HG03457 (cell line): ENCODE data around the gene C3orf85.
"Not testable (repeated sequence)": the region's sequence is repeated elsewhere in the genome, so short reads cannot be mapped to it uniquely, and the experiment has no call there.

Source experiments
- ATAC-seq: cut with Tn5 transposase; IDR thresholded peaks from one replicate; pipeline ENCODE4 v1.9.1; 2021; ENCODE audit warnings: moderate number of reproducible peaks; ENCODE audit not compliant: unreplicated experiment

C3orf85 gene, protein sequence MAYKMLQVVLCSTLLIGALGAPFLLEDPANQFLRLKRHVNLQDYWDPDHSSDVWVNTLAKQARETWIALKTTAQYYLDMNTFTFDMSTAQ

DNA sequence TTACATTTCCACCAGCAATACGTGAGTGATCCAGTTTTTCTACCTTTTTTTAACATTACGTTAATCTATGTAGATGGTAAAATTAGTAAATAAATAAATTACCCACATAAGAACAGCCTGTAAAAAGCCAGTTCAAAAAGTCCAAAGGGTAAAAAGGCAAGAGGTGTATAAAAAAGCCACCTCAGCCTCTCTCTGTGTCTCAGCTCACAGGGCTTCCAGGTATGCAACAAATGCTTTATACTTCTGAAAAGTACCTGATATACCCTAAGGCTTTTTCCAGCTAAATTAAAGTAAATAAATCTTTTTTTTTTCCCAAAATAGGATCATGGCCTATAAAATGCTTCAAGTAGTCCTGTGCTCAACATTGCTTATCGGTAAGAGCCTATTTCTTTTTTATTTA, at the start of gene C3orf85:
TSS of gene C3orf85 (plus strand) at position 197 of the 400 bp plus-strand sequence. CDS start at position 326, 129 bp downstream.
- ATAC-seq: no peak

DNA sequence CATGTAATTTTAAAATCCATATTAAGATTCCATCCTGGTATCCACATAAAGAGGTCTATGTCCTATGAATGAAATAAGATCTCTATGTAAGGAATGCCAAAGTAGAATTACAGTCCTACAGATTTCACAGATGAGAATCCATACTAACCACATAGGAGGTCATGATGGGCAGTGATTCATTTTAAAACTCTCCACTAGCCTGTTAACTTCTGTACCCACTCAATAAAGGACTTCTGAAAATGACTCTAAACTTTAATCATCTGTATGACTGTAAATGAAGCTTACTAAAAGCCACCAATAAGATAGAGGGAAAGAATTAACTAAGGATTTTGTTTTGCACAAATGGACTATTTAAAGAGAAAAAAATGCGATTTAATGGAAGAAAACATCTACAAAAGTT, 47.3 kb upstream of the C3orf85 start:
- no peak for ATAC-seq

DNA sequence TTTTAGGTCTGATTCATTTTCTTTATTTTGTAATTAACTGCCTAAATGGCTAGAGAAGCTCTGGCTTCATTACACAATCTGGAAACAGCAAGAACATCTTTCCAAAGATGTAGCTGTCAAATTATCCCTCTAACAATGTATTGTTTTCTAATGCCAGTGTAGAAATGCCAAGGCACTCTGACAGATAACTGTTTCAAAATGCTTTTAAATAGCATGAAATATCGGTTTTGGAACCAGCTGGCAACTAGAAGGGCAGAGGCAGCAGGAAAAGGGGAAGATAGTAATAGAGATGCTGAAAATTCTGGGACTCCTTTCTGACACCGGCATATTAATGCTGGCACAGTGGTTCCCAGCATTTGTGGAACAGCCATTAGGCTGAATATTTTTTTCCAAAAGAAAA, 44.7 kb upstream of the C3orf85 start:
- no peak for ATAC-seq

DNA sequence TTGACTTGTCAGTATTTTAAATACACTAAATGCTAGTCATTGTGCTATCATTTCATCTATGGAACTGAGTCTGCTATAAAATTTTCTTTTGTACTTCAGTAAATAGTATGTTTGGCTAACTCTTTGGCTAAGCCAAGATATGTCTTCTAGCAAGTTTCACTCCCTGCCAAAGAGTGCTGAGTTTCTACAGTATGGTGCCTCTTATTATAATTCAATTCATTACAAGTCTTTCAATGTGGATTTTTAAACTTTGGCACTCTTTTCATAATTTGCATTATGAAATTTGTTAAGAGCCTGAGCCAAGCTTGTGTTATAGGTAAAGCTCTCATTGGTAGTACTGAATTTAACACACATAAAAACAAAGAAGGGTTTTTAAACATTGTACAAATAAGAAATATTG, 43.0 kb upstream of the C3orf85 start:
- no peak for ATAC-seq

DNA sequence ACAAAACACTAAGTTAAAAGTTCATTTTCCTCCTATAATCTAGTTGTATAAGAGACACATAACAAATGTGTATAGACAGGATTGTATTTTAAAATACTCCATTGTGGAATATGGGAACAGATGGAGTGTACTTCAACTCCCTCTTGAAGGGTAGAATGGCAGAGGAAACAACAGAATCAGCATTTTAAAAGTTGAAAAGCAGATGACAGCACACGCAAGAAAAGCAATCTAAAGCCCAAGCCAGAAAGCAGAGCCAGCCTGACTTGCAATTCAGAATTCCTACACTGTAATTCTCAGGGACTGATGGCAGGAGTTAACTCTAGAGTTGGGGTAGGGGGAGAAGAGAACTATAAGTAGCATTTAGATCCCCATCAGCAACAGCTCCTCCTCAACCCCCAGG, 41.4 kb upstream of the C3orf85 start:
- no peak for ATAC-seq

DNA sequence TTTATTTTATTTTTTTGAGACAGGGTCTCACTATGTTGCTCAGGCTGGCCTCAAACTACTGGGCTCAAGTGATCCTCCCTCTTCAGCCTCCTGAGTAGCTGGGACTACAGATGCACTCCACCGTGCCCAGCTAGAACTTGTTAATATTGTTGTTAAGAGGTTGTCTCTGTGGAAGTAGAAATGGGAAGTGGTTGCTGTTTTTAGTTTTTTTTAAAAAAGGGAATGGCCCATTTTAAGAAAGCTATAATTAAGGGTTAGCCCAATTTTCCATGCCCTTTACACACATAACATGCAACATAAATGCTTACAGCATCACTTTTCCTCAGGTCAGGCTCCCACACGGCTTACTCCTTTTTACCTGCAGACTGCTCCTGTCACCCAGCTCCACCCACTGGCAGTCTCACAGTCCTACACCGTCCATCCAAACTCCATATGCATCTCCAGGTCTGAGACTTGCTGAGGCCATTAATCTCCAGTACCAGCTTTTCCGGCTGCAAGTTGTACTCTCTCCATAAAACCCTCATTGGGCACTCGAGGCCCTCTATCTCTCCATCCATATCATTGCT, 38.4 kb upstream of the C3orf85 start:
- no peak for ATAC-seq

DNA sequence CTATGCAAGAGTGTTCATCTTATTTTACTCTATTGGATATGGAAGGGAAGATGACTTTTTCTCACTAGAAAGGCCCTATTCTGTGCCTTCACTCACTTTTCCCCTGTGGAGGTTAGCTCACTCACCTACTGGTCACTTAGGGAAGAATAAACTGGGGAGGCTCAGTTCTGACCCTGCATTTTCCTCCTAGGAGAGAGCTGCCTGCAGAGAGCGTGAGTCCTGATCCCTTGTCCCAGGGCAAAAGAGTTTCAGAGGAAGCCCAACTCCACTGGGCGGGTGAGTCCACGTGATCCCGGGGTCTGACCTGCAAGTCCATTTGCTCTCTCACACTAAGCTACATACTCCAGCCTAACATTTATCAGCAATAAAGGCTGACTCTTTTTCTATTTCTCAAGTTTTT, 26.9 kb upstream of the C3orf85 start:
- no peak for ATAC-seq

DNA sequence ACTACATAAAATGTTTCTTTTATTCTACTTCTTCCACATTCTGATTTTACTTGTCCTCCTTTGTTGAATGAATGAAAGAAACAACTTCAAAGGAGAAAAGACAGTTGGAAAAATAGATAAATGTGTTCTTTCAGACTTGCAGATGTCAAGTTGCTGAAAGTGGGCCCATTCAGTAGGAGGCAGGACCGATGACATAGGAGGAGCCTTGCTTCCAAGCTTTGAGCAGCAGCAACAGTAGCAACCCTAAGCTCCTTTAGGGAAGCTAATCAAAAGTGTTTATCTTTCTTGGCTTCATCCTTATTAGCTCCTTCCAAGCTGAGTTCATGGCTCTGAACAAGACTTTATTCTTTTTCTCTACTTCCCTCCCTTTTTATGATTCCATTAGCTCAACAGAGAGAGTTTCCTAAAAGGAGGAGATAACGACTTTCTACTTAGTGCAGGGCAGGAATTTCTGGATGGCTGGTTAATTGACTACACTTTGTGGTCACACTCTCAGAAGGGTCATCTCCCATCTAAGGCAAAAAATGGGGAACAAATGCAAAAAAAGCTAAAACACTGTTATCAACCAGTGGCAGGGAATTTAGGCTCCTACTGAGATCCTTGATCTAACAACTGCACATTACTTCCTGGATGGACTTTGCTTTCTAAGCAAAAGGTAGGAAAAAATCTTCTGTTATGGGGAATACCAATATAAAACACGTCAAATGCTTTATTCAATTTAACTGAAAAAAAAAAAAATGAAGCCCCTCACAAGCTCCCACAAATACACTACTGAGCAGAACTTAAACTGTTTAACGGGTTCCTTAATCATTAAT, 23.4 kb upstream of the C3orf85 start:
- ATAC-seq: no peak

DNA sequence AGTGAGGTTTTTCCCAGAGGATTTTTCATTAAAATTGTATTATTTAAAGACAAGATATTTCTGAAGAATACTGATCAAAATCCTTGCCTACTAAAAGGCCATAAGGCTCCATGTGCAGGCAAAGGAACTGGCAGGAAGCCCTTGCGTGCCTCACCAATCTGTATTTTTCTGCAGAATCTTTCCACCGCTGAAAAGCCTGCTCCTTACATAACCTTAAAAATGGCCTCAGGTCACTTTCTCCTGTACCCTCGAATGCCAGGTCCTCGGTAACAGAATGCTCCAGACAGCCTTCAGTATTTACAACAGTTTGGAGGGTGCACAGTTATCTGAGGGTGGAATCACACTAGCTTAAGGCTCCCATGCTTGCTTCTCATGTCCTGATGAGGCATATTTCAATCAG, 21.8 kb upstream of the C3orf85 start:
- ATAC-seq: no peak

DNA sequence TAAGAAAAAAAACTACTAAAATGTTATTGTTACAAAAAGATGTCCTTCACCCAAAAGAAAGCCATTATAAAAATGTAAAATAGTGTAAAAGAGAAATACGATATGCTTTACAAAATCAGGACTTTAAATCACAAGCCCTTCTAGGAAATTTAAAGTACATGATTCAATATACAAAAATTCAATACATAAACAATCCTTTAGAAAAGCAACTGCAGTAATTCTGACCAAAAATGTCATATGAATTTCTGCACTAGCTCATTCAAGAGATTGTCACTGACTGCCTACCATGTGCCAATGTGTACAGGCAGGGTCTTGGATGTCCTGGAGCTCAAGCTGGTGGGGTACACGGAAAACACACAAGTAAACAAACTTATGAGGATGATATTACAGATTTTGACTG, 21.1 kb upstream of the C3orf85 start:
- ATAC-seq: no peak

DNA sequence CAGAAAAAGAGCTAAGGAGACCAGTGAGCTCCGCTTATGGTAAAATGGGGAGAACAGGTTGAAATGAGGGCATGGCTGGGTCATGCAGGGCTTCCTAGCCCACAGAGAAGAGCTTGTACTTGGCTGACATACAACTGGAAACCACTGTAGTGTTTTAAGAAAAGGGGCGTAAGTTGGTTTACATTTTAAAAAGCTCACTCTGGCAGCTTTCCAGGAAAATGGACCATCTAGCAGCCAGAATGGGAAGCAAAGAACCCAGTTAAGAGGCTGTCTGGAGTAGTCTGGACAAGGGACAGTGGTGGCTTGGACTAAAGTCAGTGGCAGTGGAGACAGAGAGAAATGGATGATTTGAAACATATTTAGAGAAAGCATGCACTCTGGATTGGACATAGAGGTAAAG, 20.5 kb upstream of the C3orf85 start:
- no peak for ATAC-seq

DNA sequence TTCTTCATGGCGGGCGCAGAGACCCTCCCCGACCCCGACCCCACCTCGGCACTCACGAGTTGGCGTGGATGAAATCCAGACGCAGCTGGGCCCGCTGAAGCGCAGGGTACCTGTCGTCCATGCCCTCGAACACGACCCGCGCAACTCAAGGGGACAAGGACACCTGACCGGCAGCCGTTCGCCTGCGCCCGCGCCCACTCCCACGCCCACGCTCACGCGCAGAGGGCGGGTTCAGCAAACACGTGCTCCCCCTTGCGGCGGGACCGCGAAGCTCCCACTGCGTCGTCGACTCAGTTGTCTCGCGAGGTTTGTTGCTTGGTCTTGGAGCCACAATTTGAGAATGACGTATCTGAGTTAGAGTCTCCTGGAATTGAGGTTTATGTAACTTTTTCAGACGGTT, 18.6 kb upstream of the C3orf85 start, which contains the start of gene MORC1:
TSS of gene MORC1 (minus strand) at position 196 of the 400 bp plus-strand sequence. CDS start at position 121, 75 bp downstream.
- ATAC-seq: no peak

DNA sequence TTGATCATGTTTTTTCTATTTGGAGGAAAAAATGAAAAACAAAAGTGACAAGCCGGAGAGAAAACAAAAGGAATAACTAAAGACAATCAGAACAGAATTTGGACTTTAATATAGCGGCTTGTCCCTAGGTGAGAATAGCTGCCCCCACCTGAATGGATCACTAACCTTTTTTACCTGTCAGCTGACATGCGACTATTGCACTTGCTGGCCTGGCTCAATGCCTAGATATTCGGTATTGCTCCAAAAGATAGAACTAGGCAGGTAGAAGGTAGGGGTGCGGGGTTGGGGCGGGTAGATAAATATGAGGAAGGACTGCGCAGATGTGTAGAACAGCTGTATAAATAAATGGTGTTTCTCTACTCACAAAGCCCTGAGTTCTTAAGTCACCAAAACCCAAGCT, 17.9 kb upstream of the C3orf85 start:
- ATAC-seq: no peak

DNA sequence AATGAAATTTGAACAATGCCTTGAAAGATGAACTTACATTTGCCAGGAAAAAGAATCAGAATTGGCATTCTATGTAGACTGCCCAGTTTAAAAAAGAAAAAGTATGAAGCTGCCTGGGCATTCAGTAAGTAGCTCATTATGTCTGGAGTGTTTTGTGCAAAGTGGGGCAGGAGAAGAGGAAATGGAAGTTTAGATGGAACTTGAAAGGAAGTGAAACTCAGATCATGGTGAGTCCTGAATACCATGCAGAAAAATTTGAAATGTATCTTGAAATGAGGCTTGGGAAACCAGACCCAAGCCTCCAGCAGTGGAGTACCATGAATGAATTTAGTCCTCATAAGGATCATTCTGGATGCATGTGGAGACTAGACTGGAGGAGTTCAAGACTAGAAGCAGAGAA, 13.8 kb upstream of the C3orf85 start:
- no peak for ATAC-seq

DNA sequence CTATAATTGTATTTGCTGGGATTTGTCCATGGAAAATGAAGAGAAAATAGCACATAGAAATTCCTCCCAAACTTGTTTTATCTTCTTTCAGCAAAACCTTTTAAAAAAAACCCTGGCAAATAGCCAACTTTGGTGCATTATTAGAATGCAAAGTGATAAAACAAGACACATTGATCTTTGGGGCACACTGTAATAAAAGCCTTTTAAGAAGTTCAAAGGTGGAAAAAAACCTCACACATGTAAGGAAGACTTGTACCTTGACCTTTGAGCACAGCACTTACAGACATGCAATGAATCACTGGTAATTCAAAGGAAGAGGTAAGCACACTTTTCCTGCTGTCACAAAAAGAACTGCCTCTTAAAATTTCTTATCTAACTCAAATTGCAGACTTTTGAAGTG, 10.6 kb upstream of the C3orf85 start:
- ATAC-seq: no peak

DNA sequence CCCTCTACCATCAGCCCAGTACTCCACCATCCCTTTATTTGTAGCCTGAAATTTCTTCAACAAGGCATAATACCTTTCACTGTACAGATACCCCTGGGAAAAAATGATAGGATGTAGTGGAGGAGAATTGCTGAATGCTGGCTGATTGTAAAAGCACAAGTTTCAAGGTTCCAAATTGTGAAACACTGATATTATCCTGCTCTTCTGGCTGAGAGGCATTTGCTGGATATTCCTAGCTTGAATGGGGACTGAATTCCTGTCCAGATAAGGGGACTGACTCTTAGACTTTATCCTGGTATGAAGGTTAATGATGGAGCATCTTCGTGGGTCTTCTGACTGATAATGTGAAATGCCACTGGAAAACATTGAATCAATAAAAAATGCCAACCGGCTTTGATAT, 9.0 kb upstream of the C3orf85 start:
- ATAC-seq: no peak

DNA sequence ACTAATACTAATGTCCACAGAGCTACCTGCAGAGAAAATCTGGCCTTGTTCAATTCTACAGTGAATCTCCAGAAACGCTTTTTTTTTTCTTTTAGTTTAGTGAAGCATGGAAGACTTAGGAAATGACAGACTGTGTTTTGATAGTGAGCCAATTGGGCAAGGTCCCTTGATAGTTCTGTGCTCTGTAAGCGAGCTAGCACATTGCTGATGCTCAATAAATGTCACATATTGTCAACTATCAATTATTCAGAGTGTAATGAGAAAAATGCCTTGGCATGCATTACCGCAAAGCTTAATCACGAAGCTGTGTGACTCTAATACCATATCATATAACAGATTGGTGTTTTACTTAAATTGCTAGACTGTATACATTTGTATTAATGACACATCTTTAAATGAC, 5.2 kb upstream of the C3orf85 start:
- no peak for ATAC-seq

DNA sequence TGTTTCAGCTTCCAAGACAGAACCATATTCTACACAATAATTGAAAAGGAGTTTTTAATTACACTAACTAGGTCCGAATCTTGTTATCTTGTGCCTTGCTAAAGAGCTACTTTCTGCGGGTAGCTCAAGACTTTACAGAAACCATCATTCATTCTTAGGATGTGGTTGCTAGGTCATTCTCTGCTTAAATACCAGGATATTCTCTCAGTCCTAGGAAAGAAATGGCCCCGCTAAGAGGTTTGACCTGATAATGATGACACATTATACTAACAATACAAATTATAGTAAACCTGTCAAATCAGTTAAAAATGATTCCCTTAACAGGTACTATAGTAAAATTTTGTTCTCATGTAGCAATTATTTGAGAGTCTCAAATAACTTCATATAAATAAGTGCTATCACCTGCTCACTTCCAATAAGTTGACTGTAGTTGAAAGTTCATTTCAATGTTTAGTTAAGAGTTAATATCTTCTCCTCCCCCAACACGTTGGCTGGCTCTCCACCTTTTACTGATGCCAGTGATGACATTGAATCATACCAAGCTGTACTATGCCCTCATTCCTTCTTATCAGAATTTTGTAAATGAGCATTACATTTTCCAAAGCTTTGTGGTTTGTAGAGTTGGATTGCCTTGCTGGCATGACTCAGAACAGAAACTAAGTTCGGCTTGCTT, 3.6 kb upstream of the C3orf85 start:
- ATAC-seq: no peak

DNA sequence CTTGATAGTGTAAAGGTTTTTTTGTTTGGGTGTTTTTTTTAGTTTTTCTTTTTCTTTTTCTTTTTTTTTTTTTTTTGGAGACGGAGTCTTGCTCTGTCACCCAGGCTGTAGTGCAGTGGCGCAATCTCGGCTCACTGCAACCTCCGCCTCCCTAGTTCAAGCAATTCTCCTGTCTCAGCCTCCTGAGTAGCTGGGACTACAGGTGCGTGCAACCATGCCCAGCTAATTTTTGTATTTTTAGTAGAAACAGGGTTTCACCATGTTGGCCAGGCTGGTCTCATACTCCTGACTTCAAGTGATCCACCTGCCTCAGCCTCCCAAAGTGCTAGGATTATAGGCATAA, 3.1 kb upstream of the C3orf85 start:
- not testable (repeated sequence) for ATAC-seq

DNA sequence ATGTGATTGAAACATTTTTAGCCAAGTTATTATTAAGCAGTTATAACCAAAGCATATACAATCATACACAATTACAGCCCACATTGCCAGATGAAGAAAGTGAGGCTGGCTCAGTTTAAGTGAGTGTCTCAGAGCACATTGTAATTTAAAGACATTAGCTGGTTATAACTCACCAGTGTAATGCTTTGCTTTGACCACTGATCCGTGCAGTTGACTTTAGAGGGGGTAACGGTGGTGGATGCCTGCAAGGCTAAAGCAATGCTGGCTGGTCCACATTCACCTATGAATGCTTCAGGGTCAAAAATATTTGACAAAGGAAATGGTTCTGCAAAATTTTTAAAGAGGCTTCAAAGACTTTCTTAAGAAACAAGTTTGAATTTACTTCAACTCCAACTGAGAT, 1.2 kb downstream of the C3orf85 start:
- ATAC-seq: no peak

DNA sequence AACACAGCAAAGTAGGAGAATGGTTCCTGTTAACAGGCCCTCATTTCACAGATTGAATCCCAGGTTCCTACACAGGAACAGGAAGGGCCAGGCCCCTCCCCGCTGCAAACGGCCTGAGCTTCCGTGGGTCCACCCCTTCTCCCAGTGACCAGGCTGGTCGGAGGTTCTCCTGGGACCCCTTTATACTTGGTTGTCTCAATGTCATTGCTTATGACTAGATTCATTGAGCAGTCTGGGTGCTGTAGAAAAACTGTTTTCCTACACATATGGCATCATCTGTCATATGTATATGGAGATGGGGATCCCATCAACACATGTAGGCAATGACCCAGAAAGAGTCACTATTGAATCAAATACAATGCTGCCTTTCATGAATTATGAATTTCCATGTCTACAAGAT, 3.8 kb downstream of the C3orf85 start:
- no peak for ATAC-seq

DNA sequence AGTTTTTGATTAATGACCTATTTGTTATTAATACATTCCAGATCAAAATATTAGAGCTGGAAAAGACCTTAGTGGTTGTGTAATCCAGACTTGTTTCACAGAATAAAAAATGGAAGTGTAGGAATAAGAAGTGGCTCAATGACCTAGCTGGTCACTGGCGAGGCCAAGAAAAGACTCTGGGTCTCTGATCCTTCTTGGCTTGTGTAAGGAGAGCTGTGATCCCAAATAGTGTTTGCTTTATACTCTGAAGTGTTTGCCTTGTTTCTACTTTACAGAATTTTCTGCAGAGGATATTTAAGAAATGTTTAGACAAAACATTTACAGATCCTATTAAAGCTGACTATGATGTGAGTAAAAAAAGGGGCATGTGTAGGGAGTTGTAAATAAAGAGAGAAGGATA, 7.1 kb downstream of the C3orf85 start:
- no peak for ATAC-seq
